Mesodermal cell (in vitro differentiated cells): ENCODE measurements around the gene TCF7L1.
"Not testable (repeated sequence)": the region's sequence is repeated elsewhere in the genome, so short reads cannot be mapped to it uniquely, and the experiment has no call there.

Source experiments
- H3K27ac ChIP-seq: 2 replicates; pipeline ENCODE4 v1.7.0; 2013; ENCODE audit warnings: mild to moderate bottlenecking, low read depth, low read length, moderate library complexity; ENCODE audit not compliant: severe bottlenecking
- H3K36me3 ChIP-seq: 2 replicates; pipeline ENCODE4 v1.7.1; 2013; ENCODE audit warnings: mild to moderate bottlenecking, low read length, moderate library complexity; ENCODE audit not compliant: control insufficient read depth, insufficient read depth
- H3K4me1 ChIP-seq: one replicate; pipeline ENCODE4 v1.7.1; 2013; ENCODE audit warnings: mild to moderate bottlenecking, low read length; ENCODE audit not compliant: insufficient read depth, control insufficient read depth, poor library complexity, severe bottlenecking
- H3K4me3 ChIP-seq: 2 replicates; pipeline ENCODE4 v1.7.0; 2013; ENCODE audit warnings: low read length, control low read depth, mild to moderate bottlenecking; ENCODE audit not compliant: insufficient read depth, poor library complexity, severe bottlenecking; ENCODE audit errors: extremely low read depth
- H3K9me3 ChIP-seq: 2 replicates; pipeline ENCODE4 v1.7.1; 2013; ENCODE audit warnings: mild to moderate bottlenecking, low read length, moderate library complexity; ENCODE audit not compliant: control insufficient read depth
- WGBS, 2 experiments: methylation state at CpG; one replicate each; pipeline ENCODE4 v1.1.5; 2013; ENCODE audit warnings: missing lambda C conversion rate in 2 of 2; ENCODE audit not compliant: insufficient coverage in 2 of 2; 5-methylcytosine and 5-hydroxymethylcytosine counted together

The TCF7L1 gene

DNA sequence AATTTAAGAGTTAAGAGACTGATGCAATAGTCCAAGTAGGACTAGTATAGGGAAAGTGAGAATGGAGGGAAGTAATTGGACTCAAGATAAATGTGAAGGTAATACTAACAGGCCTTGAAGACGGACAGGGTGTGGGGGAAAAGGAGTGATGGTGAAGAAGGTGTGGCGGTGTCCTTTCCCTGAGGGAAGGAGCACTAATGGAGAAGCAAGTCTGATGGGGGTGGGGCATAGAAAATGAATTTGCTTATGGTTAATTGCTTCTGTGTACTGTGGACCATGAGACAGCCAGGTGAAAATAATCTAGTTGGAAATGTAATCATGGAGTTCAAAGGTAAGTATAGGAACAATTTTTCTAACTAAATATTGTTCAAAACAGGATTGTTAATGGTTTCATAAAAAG is 201.7 kb downstream of the TCF7L1 start:
- Histone ChIP-seq H3K36me3 (no peaks in the 10 kb centered on the region), H3K27ac (no peak overlapping the region), H3K4me1 (no peaks in the 10 kb centered on the region), H3K4me3 (no peak overlapping the region), H3K9me3 (no peaks in the 10 kb centered on the region)
- 39 to 50% methylated on average over 2 of the region's 2 CpGs for WGBS, 2 experiments

DNA sequence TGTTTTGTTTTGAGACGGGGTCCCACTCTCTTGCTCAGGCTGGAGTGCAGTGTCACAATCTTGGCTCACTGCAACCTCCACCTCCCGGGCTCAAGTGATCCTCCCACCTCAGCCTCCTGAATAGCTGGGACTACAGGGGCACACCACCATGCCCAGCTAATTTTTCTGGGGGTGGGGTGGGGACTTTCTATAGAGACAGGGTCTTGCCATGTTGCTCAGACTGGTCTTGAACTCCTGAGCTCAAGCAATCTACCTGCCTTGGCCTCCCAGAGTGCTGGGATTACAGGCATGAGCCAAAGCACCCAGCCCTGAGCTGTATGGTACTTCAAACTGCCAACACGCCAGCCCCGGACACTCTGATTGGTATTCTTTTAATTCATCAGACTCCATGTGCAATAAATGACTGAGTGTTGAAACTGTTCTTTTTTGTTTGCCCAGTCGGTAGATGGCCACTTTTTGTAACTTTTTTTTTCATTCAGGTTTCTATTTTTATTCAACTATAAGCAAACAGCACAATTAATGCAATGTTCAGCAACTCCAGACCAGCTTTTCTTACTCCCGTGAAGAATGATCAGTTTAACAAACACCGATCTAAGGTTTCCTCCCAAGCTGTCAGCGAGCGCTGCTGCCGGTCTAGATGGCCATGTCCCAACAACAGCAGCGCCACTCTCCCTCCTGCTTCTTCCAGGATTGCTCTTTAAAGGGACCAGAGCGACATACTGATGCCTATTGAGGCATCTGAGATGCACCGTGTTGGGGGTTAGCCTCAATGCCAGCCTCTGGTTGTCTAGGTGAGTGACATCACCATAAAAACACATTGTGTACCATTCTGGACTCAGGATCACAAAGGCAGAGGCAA is 207.1 kb downstream of the TCF7L1 start:
- 82 to 86% methylated on average over 7 to 10 of the region's 13 CpGs for WGBS, 2 experiments

DNA sequence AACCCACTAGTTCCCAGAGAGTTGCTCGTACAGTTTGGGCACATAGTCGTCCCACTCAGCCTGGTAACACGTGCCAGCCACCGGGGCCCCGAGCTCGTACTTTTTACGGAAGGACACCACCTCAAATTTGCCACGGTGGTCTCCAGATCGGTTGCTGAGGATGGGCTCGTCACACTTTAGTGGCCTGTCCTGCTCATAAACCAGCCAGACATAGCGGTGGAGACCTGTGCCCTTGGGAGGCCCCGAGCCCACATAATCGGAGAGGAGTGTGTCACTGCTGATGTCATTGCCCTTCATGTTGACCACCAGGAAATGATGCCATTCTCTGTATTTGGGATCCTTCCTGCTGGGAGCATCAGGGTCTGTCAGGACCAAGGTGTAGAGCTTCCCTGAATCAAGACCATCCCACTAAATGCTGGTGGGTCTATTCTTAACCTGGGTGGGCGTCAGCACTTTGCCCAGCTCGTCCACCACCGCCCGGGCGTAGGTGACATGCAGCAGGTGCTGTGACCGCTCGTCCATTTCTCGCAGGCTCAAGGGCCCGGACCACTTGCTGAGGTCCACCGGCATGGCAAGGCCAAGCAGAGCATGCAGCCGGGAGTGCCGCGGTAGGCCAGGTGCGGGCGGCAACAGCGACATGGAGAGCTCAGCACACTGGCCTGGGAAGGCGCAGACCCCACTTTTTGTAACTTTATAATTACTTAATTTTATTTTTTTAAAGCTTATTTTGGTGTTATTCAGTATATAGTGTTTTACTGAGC is 208.3 kb downstream of the TCF7L1 start:
- no peak overlapping the region for H3K4me3 ChIP-seq
- H3K9me3 ChIP-seq: no peaks in the 10 kb centered on the region
- H3K4me1 ChIP-seq: no peaks in the 10 kb centered on the region
- H3K36me3 ChIP-seq: peaks cover 17% of the 10 kb centered on the region
- WGBS, 2 experiments: 95 to 97% methylated on average over 22 to 28 of the region's 30 CpGs
- H3K27ac ChIP-seq: no peak overlapping the region

More for the DNA sequence above, 207.1 kb downstream of the TCF7L1 start:
- no peak overlapping the region for H3K4me3 ChIP-seq
- no peak overlapping the region for H3K27ac ChIP-seq
- peaks cover 5% of the 10 kb centered on the region for H3K36me3 ChIP-seq
- H3K9me3 ChIP-seq: no peaks in the 10 kb centered on the region
- no peaks in the 10 kb centered on the region for H3K4me1 ChIP-seq

DNA sequence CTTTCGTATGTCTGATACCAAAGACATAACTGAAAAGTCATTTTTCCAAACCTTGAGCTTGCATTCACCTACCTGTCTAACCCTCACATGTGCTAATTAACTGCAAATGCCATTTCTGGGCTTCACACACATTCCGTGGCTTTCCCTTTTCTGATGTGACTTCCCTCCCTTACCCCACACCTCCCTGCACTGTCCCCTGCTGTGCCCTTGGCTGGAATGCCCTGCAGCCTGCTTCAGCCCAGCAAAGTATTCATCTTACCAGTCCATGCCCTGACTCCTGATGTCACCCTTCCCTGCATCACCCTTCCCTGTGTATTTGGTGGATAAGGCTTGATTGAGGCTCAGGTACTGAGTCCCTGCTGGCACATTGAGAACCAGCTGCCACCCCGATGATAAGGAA is 209.0 kb downstream of the TCF7L1 start:
- no peaks in the 10 kb centered on the region for H3K9me3 ChIP-seq
- H3K27ac ChIP-seq: no peak overlapping the region
- H3K4me1 ChIP-seq: no peaks in the 10 kb centered on the region
- H3K4me3 ChIP-seq: no peak overlapping the region
- peaks cover 24% of the 10 kb centered on the region for H3K36me3 ChIP-seq
- 43 to 89% methylated on average over 1 to 2 of the region's 3 CpGs for WGBS, 2 experiments

DNA sequence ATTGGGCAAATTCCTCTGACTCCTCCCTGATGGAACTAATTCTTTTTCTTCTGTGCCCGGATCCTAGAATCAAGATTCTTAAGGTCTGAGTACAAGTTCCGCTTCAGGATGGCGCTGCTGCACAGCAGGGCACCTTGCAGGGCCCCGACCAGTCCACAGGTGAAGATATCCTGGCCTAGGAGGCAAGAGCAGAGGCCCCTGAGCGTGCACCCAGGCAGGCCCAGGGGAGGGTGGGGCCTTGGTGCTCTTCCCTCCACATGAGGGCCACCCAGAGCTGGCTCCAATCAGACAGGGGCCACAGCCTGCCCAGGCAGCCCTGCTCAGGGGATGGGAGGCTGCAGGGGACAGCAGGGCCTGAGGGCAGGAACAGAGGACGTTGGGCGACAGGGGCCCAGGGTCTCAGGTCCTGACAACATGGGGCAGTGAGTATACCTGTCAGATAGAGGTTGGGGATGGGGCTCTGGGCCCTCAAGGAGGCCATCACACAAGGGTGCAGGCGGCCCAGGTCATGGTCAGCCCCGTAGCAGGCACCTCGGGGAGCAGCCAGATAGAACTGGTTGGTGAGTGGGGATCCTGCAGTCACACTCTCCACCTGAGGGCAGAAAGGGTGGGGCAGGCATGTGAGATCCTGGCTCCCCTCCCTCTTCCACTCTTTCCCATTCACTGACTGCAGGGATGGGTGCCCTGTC is 210.2 kb downstream of the TCF7L1 start:
- WGBS, 2 experiments: 93 to 96% methylated on average over 7 to 8 of the region's 10 CpGs
- not testable (repeated sequence) for H3K9me3 ChIP-seq, H3K4me3 ChIP-seq, H3K27ac ChIP-seq, H3K4me1 ChIP-seq
- peaks cover 30% of the 10 kb centered on the region for H3K36me3 ChIP-seq

DNA sequence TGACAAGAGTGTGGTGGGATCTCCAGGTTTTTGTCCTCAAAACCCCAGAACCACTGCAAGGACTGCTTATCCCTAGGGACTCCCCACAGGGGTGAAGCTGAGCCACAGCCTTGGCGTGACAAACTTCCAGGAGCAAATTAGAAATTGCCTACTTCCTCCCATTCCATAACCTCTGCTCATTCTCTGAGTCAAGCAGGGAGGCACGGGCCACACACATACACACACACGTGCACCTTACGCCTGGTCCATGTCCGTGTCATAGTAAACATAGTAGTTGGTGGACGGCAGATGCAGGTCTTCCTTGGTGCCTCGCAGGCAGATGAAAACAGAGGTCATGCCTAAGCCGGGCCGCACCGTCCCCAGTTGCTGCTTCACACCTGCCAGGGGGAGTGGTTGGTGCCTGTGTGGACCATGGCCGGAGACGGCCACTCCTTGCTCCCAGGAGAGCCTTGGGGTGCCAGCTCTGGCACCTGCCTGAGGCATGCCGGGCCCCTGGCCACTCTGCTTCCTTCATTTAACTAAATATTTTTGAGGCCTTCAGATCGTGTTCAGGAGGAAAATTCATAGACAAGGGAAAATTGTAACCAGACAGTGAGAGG is 211.3 kb downstream of the TCF7L1 start:
- H3K4me1 ChIP-seq: no peaks in the 10 kb centered on the region
- no peak overlapping the region for H3K4me3 ChIP-seq
- peaks cover 36% of the 10 kb centered on the region for H3K36me3 ChIP-seq
- H3K9me3 ChIP-seq: no peaks in the 10 kb centered on the region
- 94 to 95% methylated on average over 10 to 12 of the region's 14 CpGs for WGBS, 2 experiments
- H3K27ac ChIP-seq: no peak overlapping the region

DNA sequence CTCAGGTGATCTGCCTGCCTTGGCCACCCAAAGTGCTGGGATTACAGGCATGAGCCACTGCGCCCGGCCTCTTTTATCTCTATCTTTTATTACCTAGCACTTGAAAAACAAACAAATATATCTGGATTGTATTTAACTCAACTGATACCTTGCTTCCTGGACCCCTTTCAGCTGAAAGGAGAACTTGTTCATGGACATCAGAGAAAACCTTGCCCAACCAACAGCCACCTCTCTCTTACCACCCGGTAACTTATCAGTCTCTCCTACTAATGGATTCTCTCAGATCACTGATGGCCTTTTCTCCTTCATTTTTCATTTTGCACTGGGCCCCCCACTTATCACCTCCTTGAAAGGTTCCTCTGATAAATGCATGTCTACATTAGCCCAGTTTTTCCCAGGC is 214.4 kb downstream of the TCF7L1 start:
- H3K36me3 ChIP-seq: peaks cover 62% of the 10 kb centered on the region
- no peak overlapping the region for H3K4me3 ChIP-seq
- H3K9me3 ChIP-seq: no peaks in the 10 kb centered on the region
- WGBS, 2 experiments: 78 to 97% methylated on average over 1 to 3 of the region's 3 CpGs
- no peaks in the 10 kb centered on the region for H3K4me1 ChIP-seq
- H3K27ac ChIP-seq: no peak overlapping the region

DNA sequence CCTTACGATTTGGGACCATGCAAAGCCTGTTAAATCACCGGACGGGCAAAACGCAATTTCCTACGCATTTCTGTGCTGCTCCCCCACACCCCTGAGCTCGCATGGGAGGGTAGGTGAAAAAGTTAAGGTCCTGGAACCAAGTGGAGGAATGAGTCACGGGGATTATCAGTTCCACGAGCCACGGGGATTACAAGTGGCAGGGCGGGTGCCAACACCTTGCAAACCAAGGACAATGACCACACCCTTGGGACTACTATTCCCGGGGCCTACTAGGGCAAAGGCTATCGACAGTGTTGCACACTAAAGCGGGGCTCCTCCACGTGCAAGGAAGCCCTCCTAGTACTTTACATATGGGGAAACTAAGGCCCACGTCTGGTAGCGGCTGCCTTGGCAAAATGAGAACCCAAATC is 220.7 kb downstream of the TCF7L1 start:
- peaks cover 3% of the 10 kb centered on the region for H3K4me1 ChIP-seq
- H3K4me3 ChIP-seq: peak overlapping the region; percentile 87
- peaks cover 57% of the 10 kb centered on the region for H3K36me3 ChIP-seq
- H3K27ac ChIP-seq: peak overlapping the region; percentile 62
- H3K9me3 ChIP-seq: no peaks in the 10 kb centered on the region
- WGBS, 2 experiments: 69 to 75% methylated on average over 14 to 16 of the region's 16 CpGs

DNA sequence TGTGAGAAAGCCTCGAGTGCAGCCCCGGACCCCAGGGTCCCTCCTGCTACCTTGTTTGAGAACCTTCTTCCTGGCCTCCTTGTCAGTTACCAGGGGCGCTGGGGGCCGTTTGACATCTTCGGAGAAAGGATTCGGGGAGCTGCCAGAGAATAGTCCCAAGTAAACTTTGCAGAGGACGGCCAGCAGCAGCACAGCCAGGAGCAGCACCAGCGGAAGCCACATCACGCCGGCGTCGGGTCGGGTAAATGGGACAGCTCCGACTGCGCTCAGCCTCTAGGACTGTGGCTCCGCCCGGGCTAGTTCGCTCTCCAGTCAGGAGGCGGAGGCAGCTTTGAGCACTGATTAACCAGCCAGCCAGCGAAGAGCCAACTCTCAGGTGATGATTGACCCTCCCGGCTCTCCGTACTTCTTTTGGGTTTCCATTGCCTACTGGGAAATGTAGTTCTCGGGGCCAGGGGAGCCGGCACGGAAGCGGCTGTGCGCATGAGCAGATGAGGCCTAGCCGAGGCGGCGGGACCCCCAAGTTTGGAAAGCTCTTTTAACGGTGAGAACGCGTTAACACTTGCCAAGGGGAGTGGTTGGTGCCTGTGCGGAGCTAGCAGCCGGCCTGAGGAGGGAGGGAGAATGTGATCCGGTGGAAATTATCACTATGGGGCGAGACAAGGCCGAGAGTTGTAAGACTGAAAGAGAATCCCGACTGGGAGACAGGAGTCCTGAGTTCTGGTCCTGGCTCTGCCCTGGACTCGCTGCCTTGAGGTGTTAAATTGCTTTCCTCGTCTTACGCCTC is 221.3 kb downstream of the TCF7L1 start, which contains the start of the genes ELMOD3 and RETSAT:
ELMOD3 (plus strand) TSS at position 484 of the 787 bp plus-strand sequence. CDS start 2,430 bp downstream, outside the sequence.
RETSAT (minus strand) TSS at position 243 of the 787 bp plus-strand sequence; CDS start at position 222, 21 bp downstream.
- peaks cover 55% of the 10 kb centered on the region for H3K36me3 ChIP-seq
- 2 to 3% methylated on average over 39 to 42 of the region's 42 CpGs for WGBS, 2 experiments
- H3K27ac ChIP-seq: peak within 1 kb of the TSS; percentile 62
- no peaks in the 10 kb centered on the region for H3K9me3 ChIP-seq
- H3K4me3 ChIP-seq: peak within 1 kb of the TSS; percentile 87
- H3K4me1 ChIP-seq: peaks cover 3% of the 10 kb centered on the region
